AG09319 (cell line): ENCODE data around the gene AK3.
A peak's percentile ranks its signal among the peaks of the same experiment; 100 is the strongest.
"Not testable (repeated sequence)": the region's sequence is repeated elsewhere in the genome, so short reads cannot be mapped to it uniquely, and the experiment has no call there.

ENCODE experiments used
- DNase-seq: peaks from one replicate; pipeline ENCODE4 v3.0.0-alpha.2; 2010; ENCODE audit warnings: low read depth; ENCODE audit errors: extremely low read depth
- CTCF ChIP-seq: IDR thresholded peaks from 2 replicates; pipeline ENCODE4 v1.5.1; 2011; ENCODE audit warnings: low read depth, mild to moderate bottlenecking, inconsistent platforms, low read length, moderate library complexity

AK3 gene

GRCh38 chr9:4760122-4760521 lies 19.1 kb upstream of the AK3 start:
- no peak for DNase-seq
- no peak for TF ChIP-seq CTCF

- DNase-seq = no peak
- no peak for TF ChIP-seq CTCF
These were observed 15.4 kb upstream of the AK3 start for GRCh38 chr9:4756420-4756819.

GRCh38 chr9:4755026-4755609 lies 14.1 kb upstream of the AK3 start:
- TF ChIP-seq CTCF = no peak

GRCh38 chr9:4754530-4754929 lies 13.5 kb upstream of the AK3 start:
- DNase-seq = not testable (repeated sequence)

More at GRCh38 chr9:4755026-4755609, 14.1 kb upstream of the AK3 start:
- DNase-seq = no peak

- peak; percentile 60 for TF ChIP-seq CTCF
- DNase-seq = no peak
These were observed 9.1 kb upstream of the AK3 start for GRCh38 chr9:4750023-4750673.

- TF ChIP-seq CTCF = no peak
- DNase-seq = no peak
These were observed 7.6 kb upstream of the AK3 start for GRCh38 chr9:4748612-4749011.

- TF ChIP-seq CTCF = no peak
- DNase-seq = no peak
These were observed 5.5 kb upstream of the AK3 start for GRCh38 chr9:4746278-4747030.
